Measurements from ENCODE around the gene PHF2. TPM values are rescaled to one million over a fixed set of nuclear protein-coding genes. Genes with fewer than 3 reads are reported as not detected.

The PHF2 gene
- total RNA-seq, 1 donor, result 12.9 TPM

DNA sequence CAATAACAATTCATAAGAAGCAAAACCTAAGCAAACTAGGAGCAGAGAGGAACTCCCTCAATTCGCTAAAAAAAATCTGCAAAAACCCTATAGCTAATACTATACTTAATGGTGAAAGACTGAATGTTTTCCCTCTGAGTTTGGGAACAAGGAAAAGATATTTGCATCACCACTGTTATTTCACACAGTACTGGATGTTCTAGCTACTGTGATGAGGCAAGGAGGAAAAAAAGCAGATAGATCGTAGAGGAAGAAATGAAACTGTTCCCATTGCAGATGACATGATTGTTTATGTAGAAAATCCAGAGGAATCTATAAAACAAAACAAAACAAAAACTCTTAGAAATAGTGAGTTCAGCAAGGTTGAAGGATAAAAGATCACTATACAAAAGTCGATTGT, 116.7 kb downstream of the PHF2 start:
- no peak for DNase-seq (ENCODE audit: low read depth in 2 of 3, low spot score in 2 of 3)

DNA sequence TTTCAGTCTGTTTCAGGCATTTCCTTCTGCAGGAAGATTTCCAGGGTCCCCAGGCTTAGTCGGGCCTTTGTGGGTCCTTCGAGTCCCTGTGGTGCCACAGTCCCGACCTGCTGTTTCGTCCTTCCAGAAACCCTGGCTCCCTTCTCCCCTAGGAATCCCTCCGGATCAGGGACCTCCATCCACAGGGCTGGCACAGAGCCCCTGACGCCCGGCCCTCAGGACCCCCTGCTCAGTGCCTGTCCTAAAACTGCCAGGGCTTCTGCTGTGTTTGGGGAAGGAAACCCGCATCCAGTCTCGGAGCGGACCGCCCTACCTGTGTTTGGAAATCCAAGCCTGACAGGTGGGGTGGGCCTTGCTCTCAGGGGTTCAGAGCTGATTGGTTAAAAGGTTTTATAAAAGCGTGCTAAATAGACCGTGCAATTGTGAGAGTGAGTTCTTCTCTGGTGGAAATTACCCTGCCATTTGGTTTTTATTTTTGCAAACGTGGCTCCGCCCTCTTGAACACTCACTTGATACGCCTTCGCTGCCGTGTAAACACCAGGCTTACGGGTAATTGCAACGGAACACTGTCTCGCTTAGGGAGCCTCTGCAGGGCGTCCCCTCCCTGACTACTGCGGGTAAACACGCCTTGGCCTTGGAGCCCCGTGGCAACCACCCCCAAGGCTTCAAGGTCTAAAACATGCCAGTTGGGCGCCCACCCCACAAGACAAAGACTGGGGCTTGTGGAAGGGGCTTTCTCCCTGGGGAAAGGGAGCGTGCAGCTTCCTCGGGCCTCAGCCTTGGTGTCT, 121.2 kb downstream of the PHF2 start:
- no peak for DNase-seq (ENCODE audit: low read depth in 2 of 3, low spot score in 2 of 3)

DNA sequence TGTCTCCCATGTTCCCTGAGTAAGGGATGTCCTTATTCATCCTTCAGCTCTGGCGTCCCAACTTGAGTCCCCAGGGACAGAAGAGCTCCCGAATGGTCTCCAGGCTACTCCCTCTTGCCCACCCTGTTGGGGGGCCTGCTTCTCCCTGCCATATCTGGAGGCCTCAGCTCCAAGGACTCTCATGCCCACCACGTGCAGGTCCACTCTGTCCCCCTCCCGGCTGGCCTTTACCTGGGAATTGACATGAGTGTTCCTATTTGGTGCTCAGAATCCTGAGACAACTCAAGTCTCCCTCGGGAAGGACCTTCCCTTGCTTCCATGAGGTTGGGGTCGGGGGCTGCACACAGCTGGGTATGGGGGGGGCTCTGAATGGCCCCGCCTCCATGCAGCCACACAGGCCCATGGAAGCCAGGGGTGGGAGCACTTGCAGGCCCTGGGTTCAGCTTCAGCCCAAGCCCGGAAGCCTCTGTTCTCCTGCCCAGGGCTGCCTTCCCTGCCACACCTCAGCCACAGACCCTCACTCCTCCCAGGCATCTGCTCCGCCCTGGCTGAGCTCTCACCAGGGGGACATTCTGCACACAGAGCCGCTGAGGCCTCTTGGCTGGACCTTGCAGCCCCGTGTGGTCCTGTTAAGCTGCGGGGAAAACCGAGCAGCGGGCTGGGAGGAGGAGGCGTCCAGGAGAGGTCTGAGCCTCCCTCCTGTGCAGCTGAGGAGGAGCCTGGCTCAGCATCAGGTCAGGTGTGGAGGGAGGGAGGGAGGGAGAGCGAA, 121.9 kb downstream of the PHF2 start:
- DNase-seq (ENCODE audit: low read depth in 2 of 3, low spot score in 2 of 3), result no peak

DNA sequence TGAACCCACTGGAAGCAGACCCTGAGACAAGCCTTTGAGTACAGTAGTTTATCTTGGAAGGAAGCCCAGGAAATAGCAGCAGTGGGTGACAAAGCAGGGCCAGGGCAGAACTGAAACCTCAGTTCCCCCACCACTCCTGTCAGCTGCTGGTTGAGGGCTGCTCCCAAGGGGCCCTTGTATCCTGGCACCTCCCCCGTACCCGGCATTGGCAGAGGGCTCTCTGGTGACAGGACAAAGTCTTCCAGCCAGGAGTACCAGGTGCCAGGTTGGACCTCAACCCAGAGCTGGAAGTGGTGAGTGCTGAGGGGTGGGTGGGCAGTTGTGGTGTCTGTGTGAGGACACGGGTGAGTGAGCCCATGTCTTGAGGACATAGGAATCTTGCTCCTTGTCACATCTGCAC, 123.3 kb downstream of the PHF2 start:
- no peak for DNase-seq (ENCODE audit: low read depth in 2 of 3, low spot score in 2 of 3)

DNA sequence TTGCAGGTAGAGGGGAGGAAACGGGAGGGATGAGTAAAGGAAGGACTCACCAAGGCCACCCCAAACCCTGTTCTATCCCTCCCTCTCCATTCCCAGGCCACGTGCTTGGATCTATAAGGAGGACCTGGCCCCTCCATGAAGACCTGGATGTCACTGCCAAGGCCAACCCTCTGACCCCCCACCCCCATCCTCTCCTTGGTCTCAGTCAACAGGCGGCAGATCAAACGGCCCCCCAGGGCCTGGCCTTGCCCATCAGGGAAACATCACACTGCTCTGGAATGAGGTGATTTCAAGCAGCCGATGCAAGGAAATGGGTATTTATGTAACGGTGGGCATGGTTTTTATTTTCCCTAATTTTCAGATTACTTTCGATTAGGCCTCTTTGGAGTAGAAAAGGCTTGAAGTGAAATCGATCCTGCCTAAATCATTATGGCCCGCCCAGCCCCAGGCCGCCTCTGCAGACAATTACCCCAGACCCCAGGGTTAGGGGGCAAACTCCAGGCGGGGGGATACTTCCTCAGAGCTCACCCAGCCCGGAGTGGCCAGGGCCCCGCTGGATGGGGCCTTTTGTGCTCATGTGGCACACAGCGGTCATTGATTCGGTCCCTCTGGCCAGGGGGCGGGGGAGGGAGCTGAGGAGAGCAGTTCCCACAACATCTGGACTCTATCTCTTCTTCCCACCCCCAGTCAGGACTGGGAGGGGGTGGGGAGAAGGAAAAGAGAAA, 125.3 kb downstream of the PHF2 start:
- no peak for DNase-seq (ENCODE audit: low read depth in 2 of 3, low spot score in 2 of 3)

DNA sequence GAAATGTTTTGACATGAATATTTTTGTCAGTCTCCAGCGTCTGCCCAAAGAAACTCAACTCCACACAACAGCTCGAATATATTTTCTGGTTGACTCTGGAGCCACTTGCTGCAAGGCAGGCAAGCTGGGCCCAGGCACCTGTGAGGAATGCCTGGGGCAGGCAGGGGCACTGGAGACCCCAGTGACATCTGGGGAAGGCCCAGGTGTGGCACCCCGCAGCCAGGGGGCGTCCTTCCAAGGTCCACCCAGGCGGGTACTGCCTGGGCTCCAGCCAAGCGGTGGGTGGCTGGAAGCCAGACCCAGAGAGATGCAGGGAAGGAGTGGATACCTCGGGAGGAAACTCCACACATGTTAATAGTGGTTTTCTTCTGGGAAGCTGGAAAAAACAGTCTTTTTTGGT, 125.9 kb downstream of the PHF2 start:
- DNase-seq (ENCODE audit: low read depth in 2 of 3, low spot score in 2 of 3), result no peak

DNA sequence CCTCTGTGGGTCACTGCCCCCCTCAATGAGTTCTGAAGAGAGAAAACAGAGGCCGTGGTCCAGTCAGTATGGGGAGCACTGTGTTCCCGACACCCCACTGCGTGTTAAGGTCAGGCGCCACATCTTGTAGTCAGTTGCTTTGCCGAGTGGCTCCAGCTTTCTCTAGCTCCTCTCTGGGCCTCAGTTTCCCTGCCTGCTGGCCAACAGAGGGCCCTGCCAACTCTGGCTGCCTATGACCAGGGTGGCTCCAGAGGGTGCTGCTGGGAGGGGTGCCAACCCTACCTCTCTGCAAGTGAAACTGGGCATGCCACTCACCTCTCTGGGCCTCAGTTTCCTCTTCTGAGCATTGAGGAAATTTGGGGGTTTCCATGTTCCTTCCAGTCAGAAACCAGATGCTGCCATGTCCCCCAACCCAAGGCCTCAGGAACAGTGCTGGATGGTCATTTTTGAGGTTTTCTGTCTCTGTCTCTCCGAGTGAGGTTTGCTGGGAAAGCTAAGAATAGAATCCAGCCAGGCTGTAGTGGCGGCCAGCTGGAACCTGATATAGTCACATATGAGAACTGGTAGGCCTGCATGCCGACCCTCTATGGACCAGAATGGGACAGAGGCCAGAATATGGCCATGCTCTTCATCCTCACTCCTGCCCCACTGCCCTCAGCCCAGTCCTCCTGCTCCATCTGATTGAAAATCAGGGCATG, 132.1 kb downstream of the PHF2 start:
- DNase-seq (ENCODE audit: low read depth in 2 of 3, low spot score in 2 of 3), result no peak

DNA sequence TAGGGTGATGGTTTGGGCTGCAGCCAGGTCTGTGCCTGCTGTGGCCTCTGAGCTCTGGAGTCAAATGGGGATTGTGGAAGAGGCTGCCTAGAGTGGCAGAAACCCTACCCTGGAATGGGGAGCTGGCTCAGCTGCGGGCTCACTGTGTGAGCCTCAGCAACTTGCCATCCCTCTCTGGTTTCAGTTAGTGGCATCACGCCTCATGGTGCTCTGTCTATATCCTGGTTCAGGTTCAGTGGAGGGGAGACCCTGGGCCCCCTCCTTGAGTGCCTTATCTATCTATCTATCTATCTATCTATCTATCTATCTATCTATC, 132.6 kb downstream of the PHF2 start:
- DNase-seq (ENCODE audit: low read depth in 2 of 3, low spot score in 2 of 3), result no peak

DNA sequence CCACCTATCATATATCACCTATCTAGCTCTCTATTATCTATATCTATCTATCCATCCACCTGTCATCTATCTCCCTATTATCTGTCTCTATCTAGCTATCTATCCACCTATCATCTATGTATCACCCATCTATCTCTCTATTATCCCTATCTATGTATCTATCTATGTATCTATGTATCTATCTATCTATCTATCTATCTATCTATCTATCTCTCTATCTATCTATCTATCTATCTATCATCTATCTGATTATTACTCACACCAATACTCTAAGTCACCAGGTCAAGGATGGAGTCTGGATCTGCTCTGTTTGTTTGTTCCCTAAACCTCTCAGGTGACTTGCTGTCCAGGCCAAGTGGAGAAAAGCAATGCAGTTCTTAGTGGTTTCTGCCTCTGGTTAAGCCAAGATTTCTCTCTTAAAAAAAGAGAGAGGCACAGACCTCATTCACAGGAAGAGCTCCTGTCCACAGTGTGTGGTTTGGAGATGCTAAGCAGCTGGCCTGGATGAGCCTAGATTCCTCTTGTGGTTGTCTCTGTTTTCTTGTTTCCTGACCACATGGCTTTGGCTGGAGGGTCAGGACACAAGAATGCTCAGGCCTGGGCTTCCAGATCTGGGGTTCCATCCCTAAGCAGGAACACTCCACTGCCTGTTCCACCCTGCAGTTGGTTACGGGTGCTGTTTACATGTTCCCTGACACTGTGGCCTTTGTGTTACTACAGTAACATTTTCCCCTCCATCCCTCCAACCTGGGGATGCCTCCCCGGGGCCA, 133.4 kb downstream of the PHF2 start:
- DNase-seq (ENCODE audit: low read depth in 2 of 3, low spot score in 2 of 3), result no peak

DNA sequence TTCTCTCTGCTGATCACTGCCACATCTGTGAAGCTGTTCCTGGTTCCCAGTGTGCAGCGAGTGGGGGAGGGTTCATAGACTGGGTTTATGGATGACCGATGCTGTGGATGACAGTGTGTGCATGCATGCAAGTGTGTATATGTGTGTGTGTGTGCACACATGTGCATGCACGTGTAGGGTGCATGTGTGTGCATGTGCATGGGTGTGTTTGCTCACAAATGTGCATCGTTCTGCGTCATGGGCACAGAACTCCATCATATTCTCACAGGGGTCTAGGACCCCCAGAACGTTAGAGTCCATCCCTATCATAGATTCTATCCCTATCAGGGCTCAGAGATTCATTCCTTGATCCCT, 134.0 kb downstream of the PHF2 start:
- no peak for DNase-seq (ENCODE audit: low read depth in 2 of 3, low spot score in 2 of 3)

DNA sequence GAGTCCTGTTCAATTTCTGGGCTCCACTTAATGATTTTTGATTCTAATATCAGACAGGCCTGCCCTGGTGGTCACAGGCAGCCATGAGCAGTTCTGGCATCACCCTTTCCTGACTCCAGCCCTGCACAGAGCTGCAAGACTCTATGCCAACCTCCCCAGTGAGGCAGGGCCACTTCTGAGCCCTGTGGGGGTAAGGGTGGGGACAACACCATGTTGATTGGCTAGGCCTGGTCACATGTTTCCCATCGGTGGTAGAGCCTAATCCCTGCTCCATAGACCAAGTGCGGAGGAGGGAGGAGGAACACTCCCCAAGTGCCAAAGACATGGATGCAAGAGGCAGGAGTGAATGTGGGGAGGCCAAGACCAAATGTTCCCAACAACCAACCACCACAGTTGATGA, 134.6 kb downstream of the PHF2 start:
- DNase-seq (ENCODE audit: low read depth in 2 of 3, low spot score in 2 of 3), result no peak

DNA sequence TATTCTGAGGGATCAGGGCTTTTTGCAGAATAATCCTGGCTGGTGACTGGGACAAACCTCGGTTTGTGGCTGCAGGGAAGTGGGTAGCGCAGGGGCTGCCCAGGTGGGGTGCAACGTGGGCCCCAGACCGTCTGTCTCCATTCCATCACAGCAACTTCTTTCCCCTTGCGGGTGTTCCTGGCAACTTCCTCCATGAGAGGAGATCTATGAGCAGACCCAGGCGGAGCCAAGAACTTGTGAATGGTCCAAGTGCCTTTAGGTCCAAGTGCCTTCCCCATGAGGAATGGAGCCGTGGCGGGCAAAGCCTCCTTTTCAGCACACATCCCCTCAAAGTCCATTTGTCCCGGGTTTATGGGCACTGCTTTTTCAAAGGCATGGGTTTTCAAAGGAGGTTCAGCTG, 136.5 kb downstream of the PHF2 start:
- DNase-seq (ENCODE audit: low read depth in 2 of 3, low spot score in 2 of 3), result no peak

DNA sequence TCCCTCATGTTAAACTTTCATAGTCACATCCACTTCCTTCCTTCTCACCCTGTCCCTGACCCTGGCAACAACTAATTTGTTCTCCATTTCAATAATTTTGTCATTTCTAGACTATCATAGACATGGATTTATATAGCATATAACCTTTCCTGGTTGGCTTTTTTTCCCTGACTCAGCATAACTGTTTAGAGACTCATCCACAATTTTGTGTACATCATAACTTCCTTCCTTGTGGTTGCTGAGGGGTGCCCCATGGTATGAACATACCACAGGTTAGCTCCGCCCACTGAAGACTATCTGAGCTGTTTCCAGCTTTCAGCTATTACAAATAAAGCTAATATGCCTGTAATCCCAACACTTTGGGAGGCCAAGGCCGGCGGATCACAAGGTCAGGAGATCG, 137.3 kb downstream of the PHF2 start:
- DNase-seq (ENCODE audit: low read depth in 2 of 3, low spot score in 2 of 3), result peak in 1 of 3 donors; percentile 33

DNA sequence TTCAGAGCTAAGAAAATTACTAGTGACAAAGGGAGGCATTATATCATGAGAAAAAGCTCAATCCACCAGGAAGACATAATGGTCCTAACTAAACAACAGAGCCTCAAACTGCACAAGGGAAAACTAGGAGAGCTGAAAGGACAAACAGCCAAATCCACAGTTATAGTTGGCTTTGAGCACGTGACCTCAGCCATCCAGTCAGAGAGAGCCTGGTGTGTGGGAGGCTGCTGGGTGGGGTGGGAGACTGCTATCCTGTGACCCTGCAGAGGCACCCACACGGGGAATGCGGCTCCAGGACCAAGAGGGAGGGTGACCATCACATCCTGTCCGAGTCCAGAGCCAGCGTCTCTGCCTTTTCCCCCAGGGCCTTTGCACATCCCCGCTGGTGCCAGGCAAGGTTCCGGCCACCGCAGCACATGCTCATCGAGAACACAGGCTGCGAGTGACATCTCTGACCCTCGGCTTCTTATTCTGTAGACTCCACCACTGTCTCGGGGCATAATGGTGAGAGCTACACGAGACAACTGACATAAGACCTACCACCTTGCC, 145.1 kb downstream of the PHF2 start:
- no peak for DNase-seq (ENCODE audit: low read depth in 2 of 3, low spot score in 2 of 3)

DNA sequence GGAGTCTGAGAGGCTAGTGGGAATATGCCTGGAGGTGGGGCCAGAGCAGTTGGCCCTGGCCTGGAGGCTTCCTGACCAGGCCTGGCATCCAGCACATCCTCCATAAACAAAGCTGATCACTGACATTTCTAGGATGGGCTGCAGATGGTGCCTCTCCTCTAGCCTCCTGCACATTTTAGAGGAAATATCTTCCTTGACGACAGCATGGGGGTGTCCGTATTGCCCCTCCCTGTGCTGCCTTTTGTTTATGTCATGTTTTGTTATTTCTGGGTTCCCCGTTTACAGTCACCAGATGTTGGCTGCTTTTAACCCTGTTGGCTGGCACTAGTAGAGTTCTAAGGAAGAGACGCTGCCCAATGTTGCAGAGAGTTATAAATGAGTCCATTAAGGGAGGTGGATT, 148.5 kb downstream of the PHF2 start:
- DNase-seq (ENCODE audit: low read depth in 2 of 3, low spot score in 2 of 3), result no peak

DNA sequence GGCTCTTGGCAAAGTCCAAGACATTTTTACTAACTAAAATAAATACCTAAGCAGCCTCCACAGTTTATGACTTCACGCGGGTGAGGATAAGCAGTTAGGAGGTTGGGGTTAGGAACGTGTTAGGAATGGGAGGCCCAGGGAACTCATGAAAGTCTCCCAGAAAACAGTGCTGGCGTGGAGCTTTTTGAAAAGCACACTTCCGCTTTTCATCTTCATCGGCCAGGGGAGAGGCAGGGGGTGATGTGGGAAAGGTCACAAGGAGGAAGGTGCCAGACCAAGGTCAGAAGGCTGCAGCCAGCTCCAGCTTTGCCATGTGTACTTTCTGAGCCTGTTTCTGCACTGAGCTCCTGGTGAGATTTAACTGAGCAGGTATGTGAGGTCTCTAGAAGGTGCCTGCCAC, 149.0 kb downstream of the PHF2 start:
- DNase-seq (ENCODE audit: low read depth in 2 of 3, low spot score in 2 of 3), result no peak

DNA sequence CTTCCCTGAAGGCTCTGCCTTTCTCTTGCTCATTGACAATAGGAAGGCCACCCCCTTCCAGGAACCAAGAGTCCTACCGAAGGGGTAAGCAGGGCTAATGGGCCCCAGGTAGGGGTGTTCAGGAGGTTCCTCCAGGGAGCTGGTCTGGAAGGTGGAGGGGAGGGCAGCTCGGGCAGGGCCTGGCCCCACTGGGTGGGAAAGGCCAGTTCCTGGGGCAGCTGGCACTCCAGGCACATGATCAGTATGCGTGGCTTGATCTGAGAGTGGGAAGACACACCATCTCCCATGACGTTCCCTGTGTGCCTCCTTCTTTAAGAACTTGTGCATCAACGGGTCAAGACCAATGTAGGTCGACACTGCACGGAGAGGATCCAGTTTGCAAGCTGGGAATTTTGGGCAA, 149.8 kb downstream of the PHF2 start:
- DNase-seq (ENCODE audit: low read depth in 2 of 3, low spot score in 2 of 3), result no peak

All from hematopoietic multipotent progenitor cell (in vitro differentiated cells).